Spleen (tissue), 11 donors: ENCODE data around the gene TSPAN18. TPM values are rescaled to one million over a fixed set of nuclear protein-coding genes. Genes with fewer than 3 reads are reported as not detected.

Experiments
- DNase-seq: peaks from one replicate; pipeline ENCODE4 v3.0.0-alpha.2; 2020
- H3K27ac ChIP-seq, 8 donors: fragments of 200-600 bp; sonication (generic) in 7 of 8; 1 replicate in 4 of 8; 2 replicates in 4 of 8; pipeline versions ENCODE4 v1.5.0 to v1.8.0; 2016 to 2021; ENCODE audit warnings: inconsistent platforms in 4 of 8, mild to moderate bottlenecking in 4 of 8, moderate library complexity in 1 of 8
- H3K27me3 ChIP-seq, 7 donors: fragments of 200-600 bp; sonication (generic) in 6 of 7; replicated peaks in 1 of 7; 1 replicate in 4 of 7; 2 replicates in 3 of 7; pipeline versions ENCODE4 v1.5.0 to v1.8.0; 2016 to 2021; ENCODE audit warnings: inconsistent platforms in 3 of 7, mild to moderate bottlenecking in 1 of 7
- H3K36me3 ChIP-seq, 6 donors: fragments of 200-600 bp; sonication (generic) in 5 of 6; 1 replicate in 4 of 6; 2 replicates in 2 of 6; pipeline versions ENCODE4 v1.5.0 to v1.8.0; 2016 to 2021; ENCODE audit warnings: inconsistent platforms in 2 of 6
- H3K4me1 ChIP-seq, 6 donors: fragments of 200-600 bp; sonication (generic) in 5 of 6; 1 replicate in 3 of 6; 2 replicates in 3 of 6; pipeline versions ENCODE4 v1.5.0 to v1.8.0; 2016 to 2021; ENCODE audit warnings: inconsistent platforms in 3 of 6
- H3K4me3 ChIP-seq, 8 donors: fragments of 200-600 bp; sonication (generic) in 7 of 8; 1 replicate in 4 of 8; 2 replicates in 4 of 8; pipeline versions ENCODE4 v1.5.0 to v1.8.0; 2016 to 2021; ENCODE audit warnings: inconsistent platforms in 4 of 8, mild to moderate bottlenecking in 4 of 8, moderate library complexity in 2 of 8
- H3K9me3 ChIP-seq, 8 donors: fragments of 200-600 bp; sonication (generic) in 7 of 8; 1 replicate in 4 of 8; 2 replicates in 4 of 8; pipeline versions ENCODE4 v1.5.0 to v1.8.0; 2016 to 2021; ENCODE audit warnings: inconsistent platforms in 4 of 8
- CTCF ChIP-seq, 11 experiments: fragments of 200-600 bp in 7 of 11; fragments of 450-650 bp in 4 of 11; sonication (generic) in 4 of 11; IDR thresholded peaks in 8 of 11; conservative IDR thresholded peaks in 3 of 11; 1 replicate in 7 of 11; 2 replicates in 4 of 11; pipeline versions ENCODE4 v1.4.0 to v1.8.0; 2016 to 2021; ENCODE audit warnings: antibody characterized with exemption in 11 of 11, inconsistent platforms in 4 of 11, mild to moderate bottlenecking in 1 of 11
- POLR2A ChIP-seq, 3 donors: fragments of 450-650 bp; IDR thresholded peaks; one replicate each; pipeline ENCODE4 v1.5.1; 2017; ENCODE audit warnings: antibody characterized with exemption in 3 of 3, mild to moderate bottlenecking in 1 of 3
- POLR2AphosphoS5 ChIP-seq, 3 donors: sonication (generic); formaldehyde crosslinking; IDR thresholded peaks; one replicate each; pipeline ENCODE4 v1.5.1; 2017; ENCODE audit warnings: antibody characterized with exemption in 3 of 3
- WGBS, 5 donors: extraction: QIAGEN DNeasy Blood & Tissue Kit in 3 of 5; methylation state at CpG; one replicate each; pipeline versions ENCODE4 v1.1.5 to v1.1.7; 2013 to 2018; 5-methylcytosine and 5-hydroxymethylcytosine counted together
- intact Hi-C: fragments of 100-400 bp; cut with DNase I; formaldehyde crosslinking; loops from one replicate; pipeline ENCODE4 v1.15.0; 2023; ENCODE audit warnings: low total_unique reads
- polyA plus RNA-seq, 3 donors: library from polyadenylated mRNA; stranded (reverse); fragments of 200-250 nt; gene quantifications; one replicate each; pipeline ENCODE4 v1.2.1, GENCODE V29; 2013
- total RNA-seq, 7 donors: library from RNA; depleted of rRNA in 3 of 7; stranded (reverse); fragments of >200 nt in 3 of 7; fragmentation: NEBNext Ultra II Directional in 4 of 7; extraction: Animal tissue kit (Norgen Biotek cat#: 25700) in 4 of 7; gene quantifications; one replicate each; pipeline versions ENCODE4 v1.1.0 to v1.2.1, GENCODE V29; 2016 to 2021
- donor health status: healthy with polysubstance abuse.
- donor health status: DM: no; HTN: no; CAD: no; lungs with moderate emphysema.
- donor health status: DM: no; HTN: no; CAD: no.
- donor health status: Bipolar disorder and iron deficiency.
- donor health status: healthy.
- donor health status: DM: no; HTN: no; CAD: no.
- donor health status: DM: yes; HTN: yes; CAD: no.

The TSPAN18 gene
- total and polyA plus RNA-seq, 10 donors, result 2.1 to 47.5 (median 21.3) TPM

GRCh38 chr11:44980533-44981427 lies 254.0 kb downstream of the TSPAN18 start:
- TF ChIP-seq CTCF (IDR thresholded peaks at IDR 0.05 in 8 of 11, conservative IDR thresholded peaks at IDR 0.05 in 3 of 11), result no peak
- TF ChIP-seq POLR2A (IDR thresholded peaks at IDR 0.05), result no peak
- peak in 1 of 3 donors; percentile 46 for TF ChIP-seq POLR2AphosphoS5 (IDR thresholded peaks at IDR 0.05)
- Histone ChIP-seq H3K4me3 (no peak overlapping the region), H3K36me3 (no peaks in the 10 kb centered on the region), H3K27me3 (no peaks in the 10 kb centered on the region), H3K9me3 (no peaks in the 10 kb centered on the region), H3K27ac (peak overlapping the region in 4 of 8 donors; percentile 21 to 71 (median 60)), H3K4me1 (peaks cover 35 to 59% (median 51%) of the 10 kb centered on the region in 6 donors)
- 42 to 60% (median 48%) methylated on average over 15 of the region's 15 CpGs for WGBS, 5 donors
- intact Hi-C loops, result no loop called here
- peak; percentile 79 for DNase-seq

Other genes starting within 250 kb of the TSPAN18 start
- gene CD82, start 161.3 kb upstream of the TSPAN18 start, total RNA-seq, result 100 to 1,000 TPM in 4 of 7 donors, 10 to 100 TPM in 3; 65.3 to 174 (median 125) TPM
- 100 to 1,000 TPM in 1 of 3 donors, 10 to 100 TPM in 2; 27.8 to 111 (median 35.3) TPM for gene CD82, start 161.3 kb upstream of the TSPAN18 start, polyA plus RNA-seq
- 100 to 1,000 TPM in 5 of 7 donors, 10 to 100 TPM in 2; 80.1 to 169 (median 110) TPM for gene TP53I11, start 223.9 kb downstream of the TSPAN18 start, total RNA-seq
- 10 to 100 TPM; 10.2 to 48.0 (median 11.6) TPM for gene TP53I11, start 223.9 kb downstream of the TSPAN18 start, polyA plus RNA-seq